ENCODE results near the gene RAPGEF5. TPM values are rescaled to one million over a fixed set of nuclear protein-coding genes. Genes with fewer than 3 reads are reported as not detected.

RAPGEF5 gene
- total RNA-seq, 2 donors from 2014 or later = 16.7 to 23.2 TPM

GRCh38 chr7:22394739-22395138 is 37.8 kb upstream of the RAPGEF5 start:
- Mint-ChIP-seq H3K4me3 (no peak overlapping the region), H3K27me3 (ENCODE audit: insufficient read depth) (no peaks in the 10 kb centered on the region), H3K9me3 (no peaks in the 10 kb centered on the region), H3K4me1 (peaks cover 18% of the 10 kb centered on the region), H3K27ac (no peak overlapping the region), H3K36me3 (ENCODE audit: low read depth) (no peaks in the 10 kb centered on the region)
- DNase-seq = no peak
- no peak overlapping the region for H3K27ac ChIP-seq (ENCODE audit: low read depth, low read length)
- H3K4me1 ChIP-seq (ENCODE audit: control insufficient read depth, insufficient read depth, low read length) = no peaks in the 10 kb centered on the region
- H3K36me3 ChIP-seq (ENCODE audit: control insufficient read depth, insufficient read depth, low read length) = no peaks in the 10 kb centered on the region
- H3K9ac ChIP-seq (ENCODE audit: extremely low read depth, low read length, poor library complexity, severe bottlenecking) = no peak overlapping the region
- no peak overlapping the region for H3K4me3 ChIP-seq (ENCODE audit: low read length)
- 89 to 95% methylated on average over 3 of the region's 3 CpGs for WGBS, 2 experiments (ENCODE audit: insufficient coverage in 1 of 2, insufficient read length in 1 of 2)
- H3K27me3 ChIP-seq (ENCODE audit: control insufficient read depth, insufficient read depth, low read length, poor library complexity, severe bottlenecking) = no peaks in the 10 kb centered on the region
- no peaks in the 10 kb centered on the region for H3K9me3 ChIP-seq (ENCODE audit: control insufficient read depth, low read length)
- TF ChIP-seq CTCF (conservative IDR thresholded peaks at IDR 0.05) = no peak

- H3K9ac ChIP-seq (ENCODE audit: extremely low read depth, low read length, poor library complexity, severe bottlenecking) = no peak overlapping the region
- Mint-ChIP-seq H3K4me1 (peaks cover 18% of the 10 kb centered on the region), H3K27ac (no peak overlapping the region), H3K36me3 (ENCODE audit: low read depth) (no peaks in the 10 kb centered on the region), H3K4me3 (no peak overlapping the region), H3K27me3 (ENCODE audit: insufficient read depth) (no peaks in the 10 kb centered on the region), H3K9me3 (no peaks in the 10 kb centered on the region)
- H3K36me3 ChIP-seq (ENCODE audit: control insufficient read depth, insufficient read depth, low read length) = no peaks in the 10 kb centered on the region
- DNase-seq = no peak
- H3K27me3 ChIP-seq (ENCODE audit: control insufficient read depth, insufficient read depth, low read length, poor library complexity, severe bottlenecking) = no peaks in the 10 kb centered on the region
- H3K27ac ChIP-seq (ENCODE audit: low read depth, low read length) = no peak overlapping the region
- no peaks in the 10 kb centered on the region for H3K4me1 ChIP-seq (ENCODE audit: control insufficient read depth, insufficient read depth, low read length)
- no peaks in the 10 kb centered on the region for H3K9me3 ChIP-seq (ENCODE audit: control insufficient read depth, low read length)
- 79 to 83% methylated on average over 9 to 13 of the region's 13 CpGs for WGBS, 2 experiments (ENCODE audit: insufficient coverage in 1 of 2, insufficient read length in 1 of 2)
- H3K4me3 ChIP-seq (ENCODE audit: low read length) = no peak overlapping the region
- no peak for TF ChIP-seq CTCF (conservative IDR thresholded peaks at IDR 0.05)
These were observed 37.2 kb upstream of the RAPGEF5 start for GRCh38 chr7:22393913-22394729.

- H3K4me1 ChIP-seq (ENCODE audit: control insufficient read depth, insufficient read depth, low read length) = no peaks in the 10 kb centered on the region
- H3K4me1 Mint-ChIP-seq = peaks cover 18% of the 10 kb centered on the region
- H3K4me3 ChIP-seq (ENCODE audit: low read length) = no peak overlapping the region
- H3K9me3 Mint-ChIP-seq = no peaks in the 10 kb centered on the region
- no peak overlapping the region for H3K27ac Mint-ChIP-seq
- H3K9ac ChIP-seq (ENCODE audit: extremely low read depth, low read length, poor library complexity, severe bottlenecking) = no peak overlapping the region
- H3K27me3 Mint-ChIP-seq (ENCODE audit: insufficient read depth) = no peaks in the 10 kb centered on the region
- H3K9me3 ChIP-seq (ENCODE audit: control insufficient read depth, low read length) = no peaks in the 10 kb centered on the region
- WGBS, 2 experiments (ENCODE audit: insufficient coverage in 1 of 2, insufficient read length in 1 of 2) = 40 to 68% methylated on average over 1 of the region's 1 CpG
- H3K27me3 ChIP-seq (ENCODE audit: control insufficient read depth, insufficient read depth, low read length, poor library complexity, severe bottlenecking) = no peaks in the 10 kb centered on the region
- DNase-seq = no peak
- H3K36me3 Mint-ChIP-seq (ENCODE audit: low read depth) = no peaks in the 10 kb centered on the region
- no peaks in the 10 kb centered on the region for H3K36me3 ChIP-seq (ENCODE audit: control insufficient read depth, insufficient read depth, low read length)
- no peak overlapping the region for H3K4me3 Mint-ChIP-seq
- no peak overlapping the region for H3K27ac ChIP-seq (ENCODE audit: low read depth, low read length)
- TF ChIP-seq CTCF (conservative IDR thresholded peaks at IDR 0.05) = no peak
These were observed 33.6 kb upstream of the RAPGEF5 start for GRCh38 chr7:22390516-22390915.
